SK-N-SH (cell line): ENCODE data around the gene CD200.

Source experiments
- CHD2 ChIP-seq: fragments of 150-350 bp; IDR thresholded peaks from 2 replicates; pipeline ENCODE4 v1.6.1; 2018; ENCODE audit warnings: low read length; ENCODE audit not compliant: partially characterized antibody
- FOSL2 ChIP-seq: IDR thresholded peaks from 2 replicates; pipeline ENCODE4 v1.4.0; 2012; ENCODE audit warnings: low read depth, mild to moderate bottlenecking, moderate library complexity, borderline replicate concordance
- SIN3A ChIP-seq: IDR thresholded peaks from 2 replicates; pipeline ENCODE4 v1.6.1; 2012; ENCODE audit warnings: low read depth, mild to moderate bottlenecking, low read length, moderate library complexity, borderline replicate concordance
- SMC3 ChIP-seq: IDR thresholded peaks from 2 replicates; pipeline ENCODE4 v1.6.1; 2012; ENCODE audit warnings: low read depth, low read length, improper control_type of control experiment
- TCF12 ChIP-seq: IDR thresholded peaks from 2 replicates; pipeline ENCODE4 v1.4.0; 2012
- TF ChIP-seq, protein P1 (sequence below): fragments of 200-600 bp; sonication (generic); IDR thresholded peaks from 2 replicates; pipeline ENCODE4 v1.6.1; 2017; ENCODE audit warnings: antibody characterized with exemption, mild to moderate bottlenecking, moderate library complexity

- TF ChIP-seq, protein P1, sequence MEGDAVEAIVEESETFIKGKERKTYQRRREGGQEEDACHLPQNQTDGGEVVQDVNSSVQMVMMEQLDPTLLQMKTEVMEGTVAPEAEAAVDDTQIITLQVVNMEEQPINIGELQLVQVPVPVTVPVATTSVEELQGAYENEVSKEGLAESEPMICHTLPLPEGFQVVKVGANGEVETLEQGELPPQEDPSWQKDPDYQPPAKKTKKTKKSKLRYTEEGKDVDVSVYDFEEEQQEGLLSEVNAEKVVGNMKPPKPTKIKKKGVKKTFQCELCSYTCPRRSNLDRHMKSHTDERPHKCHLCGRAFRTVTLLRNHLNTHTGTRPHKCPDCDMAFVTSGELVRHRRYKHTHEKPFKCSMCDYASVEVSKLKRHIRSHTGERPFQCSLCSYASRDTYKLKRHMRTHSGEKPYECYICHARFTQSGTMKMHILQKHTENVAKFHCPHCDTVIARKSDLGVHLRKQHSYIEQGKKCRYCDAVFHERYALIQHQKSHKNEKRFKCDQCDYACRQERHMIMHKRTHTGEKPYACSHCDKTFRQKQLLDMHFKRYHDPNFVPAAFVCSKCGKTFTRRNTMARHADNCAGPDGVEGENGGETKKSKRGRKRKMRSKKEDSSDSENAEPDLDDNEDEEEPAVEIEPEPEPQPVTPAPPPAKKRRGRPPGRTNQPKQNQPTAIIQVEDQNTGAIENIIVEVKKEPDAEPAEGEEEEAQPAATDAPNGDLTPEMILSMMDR, result no peak
- TF ChIP-seq SIN3A (no peak), FOSL2 (no peak), SMC3 (no peak), CHD2 (no peak), TCF12 (no peak)
Measured at GRCh38 chr3:112297714-112298113, 35.2 kb upstream of the CD200 start.
